ENCODE results near the gene BTG3. TPM values are rescaled to one million over a fixed set of nuclear protein-coding genes. Genes with fewer than 3 reads are reported as not detected.

BTG3 gene
- total RNA-seq, 1 experiment from 2014 or later, result 23.9 TPM

GRCh38 chr21:17602874-17603273 is 9.8 kb downstream of the BTG3 start (continued):
- no peak for TF ChIP-seq SOX15 (CRISPR knock-in tag; IDR thresholded peaks at IDR 0.05)

GRCh38 chr21:17598437-17598836 is 14.3 kb downstream of the BTG3 start:
- DNase-seq (ENCODE audit: low spot score) (no peak), ATAC-seq (no peak)
- no peaks in the 10 kb centered on the region for H3K27me3 Mint-ChIP-seq (ENCODE audit: low read depth)
- TF ChIP-seq STAT6 (CRISPR knock-in tag; conservative IDR thresholded peaks at IDR 0.05; ENCODE audit: low read depth), result no peak
- no peak for TF ChIP-seq ZNF396 (CRISPR knock-in tag; IDR thresholded peaks at IDR 0.05; ENCODE audit: borderline replicate concordance)
- TF ChIP-seq, protein P1, sequence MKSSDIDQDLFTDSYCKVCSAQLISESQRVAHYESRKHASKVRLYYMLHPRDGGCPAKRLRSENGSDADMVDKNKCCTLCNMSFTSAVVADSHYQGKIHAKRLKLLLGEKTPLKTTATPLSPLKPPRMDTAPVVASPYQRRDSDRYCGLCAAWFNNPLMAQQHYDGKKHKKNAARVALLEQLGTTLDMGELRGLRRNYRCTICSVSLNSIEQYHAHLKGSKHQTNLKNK (CRISPR knock-in tag; IDR thresholded peaks at IDR 0.05), result no peak
- TF ChIP-seq NFYB (CRISPR knock-in tag; conservative IDR thresholded peaks at IDR 0.05; ENCODE audit: low read depth), result no peak
- TF ChIP-seq ZNF512 (CRISPR knock-in tag; IDR thresholded peaks at IDR 0.05; ENCODE audit: borderline replicate concordance), result no peak
- peaks cover 77% of the 10 kb centered on the region for H3K36me3 Mint-ChIP-seq
- H3K9me3 Mint-ChIP-seq, result peaks cover 5% of the 10 kb centered on the region
- H3K4me3 Mint-ChIP-seq, result no peak overlapping the region
- CTCF ChIA-PET, result interaction anchor here (1.3 to 1.7 kb wide), 2 partner anchors 13 to 212 kb away, joined by 4 to 5 read pairs; no protein-coding TSS in a partner anchor
- no peaks in the 10 kb centered on the region for H3K4me1 Mint-ChIP-seq
- 0 out of 2 replicates have a peak overlapping the region, but pooled peaks have one; percentile 7 for H3K27ac Mint-ChIP-seq
- POLR2A ChIA-PET, result no interaction called here

- DNase-seq (ENCODE audit: low spot score) (no peak), ATAC-seq (no peak)
- ChIA-PET POLR2A (no interaction called here), CTCF (interaction anchor here (1.3 to 1.7 kb wide), 2 partner anchors 12 to 211 kb away, joined by 4 to 5 read pairs; no protein-coding TSS in a partner anchor)
- no peak for TF ChIP-seq ZNF396 (CRISPR knock-in tag; IDR thresholded peaks at IDR 0.05; ENCODE audit: borderline replicate concordance)
- TF ChIP-seq MLX (CRISPR knock-in tag; IDR thresholded peaks at IDR 0.05), result no peak
- TF ChIP-seq, protein P2, sequence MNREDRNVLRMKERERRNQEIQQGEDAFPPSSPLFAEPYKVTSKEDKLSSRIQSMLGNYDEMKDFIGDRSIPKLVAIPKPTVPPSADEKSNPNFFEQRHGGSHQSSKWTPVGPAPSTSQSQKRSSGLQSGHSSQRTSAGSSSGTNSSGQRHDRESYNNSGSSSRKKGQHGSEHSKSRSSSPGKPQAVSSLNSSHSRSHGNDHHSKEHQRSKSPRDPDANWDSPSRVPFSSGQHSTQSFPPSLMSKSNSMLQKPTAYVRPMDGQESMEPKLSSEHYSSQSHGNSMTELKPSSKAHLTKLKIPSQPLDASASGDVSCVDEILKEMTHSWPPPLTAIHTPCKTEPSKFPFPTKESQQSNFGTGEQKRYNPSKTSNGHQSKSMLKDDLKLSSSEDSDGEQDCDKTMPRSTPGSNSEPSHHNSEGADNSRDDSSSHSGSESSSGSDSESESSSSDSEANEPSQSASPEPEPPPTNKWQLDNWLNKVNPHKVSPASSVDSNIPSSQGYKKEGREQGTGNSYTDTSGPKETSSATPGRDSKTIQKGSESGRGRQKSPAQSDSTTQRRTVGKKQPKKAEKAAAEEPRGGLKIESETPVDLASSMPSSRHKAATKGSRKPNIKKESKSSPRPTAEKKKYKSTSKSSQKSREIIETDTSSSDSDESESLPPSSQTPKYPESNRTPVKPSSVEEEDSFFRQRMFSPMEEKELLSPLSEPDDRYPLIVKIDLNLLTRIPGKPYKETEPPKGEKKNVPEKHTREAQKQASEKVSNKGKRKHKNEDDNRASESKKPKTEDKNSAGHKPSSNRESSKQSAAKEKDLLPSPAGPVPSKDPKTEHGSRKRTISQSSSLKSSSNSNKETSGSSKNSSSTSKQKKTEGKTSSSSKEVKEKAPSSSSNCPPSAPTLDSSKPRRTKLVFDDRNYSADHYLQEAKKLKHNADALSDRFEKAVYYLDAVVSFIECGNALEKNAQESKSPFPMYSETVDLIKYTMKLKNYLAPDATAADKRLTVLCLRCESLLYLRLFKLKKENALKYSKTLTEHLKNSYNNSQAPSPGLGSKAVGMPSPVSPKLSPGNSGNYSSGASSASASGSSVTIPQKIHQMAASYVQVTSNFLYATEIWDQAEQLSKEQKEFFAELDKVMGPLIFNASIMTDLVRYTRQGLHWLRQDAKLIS (CRISPR knock-in tag; IDR thresholded peaks at IDR 0.05; ENCODE audit: borderline replicate concordance), result no peak
- TF ChIP-seq RELA (CRISPR knock-in tag; IDR thresholded peaks at IDR 0.05; ENCODE audit: borderline replicate concordance), result no peak
- no peak for TF ChIP-seq PRRX2 (CRISPR knock-in tag; IDR thresholded peaks at IDR 0.05)
- TF ChIP-seq SMAD3 (CRISPR knock-in tag; IDR thresholded peaks at IDR 0.05; ENCODE audit: borderline replicate concordance), result no peak
- no peak for TF ChIP-seq STAT6 (CRISPR knock-in tag; conservative IDR thresholded peaks at IDR 0.05; ENCODE audit: low read depth)
- TF ChIP-seq, protein P3, sequence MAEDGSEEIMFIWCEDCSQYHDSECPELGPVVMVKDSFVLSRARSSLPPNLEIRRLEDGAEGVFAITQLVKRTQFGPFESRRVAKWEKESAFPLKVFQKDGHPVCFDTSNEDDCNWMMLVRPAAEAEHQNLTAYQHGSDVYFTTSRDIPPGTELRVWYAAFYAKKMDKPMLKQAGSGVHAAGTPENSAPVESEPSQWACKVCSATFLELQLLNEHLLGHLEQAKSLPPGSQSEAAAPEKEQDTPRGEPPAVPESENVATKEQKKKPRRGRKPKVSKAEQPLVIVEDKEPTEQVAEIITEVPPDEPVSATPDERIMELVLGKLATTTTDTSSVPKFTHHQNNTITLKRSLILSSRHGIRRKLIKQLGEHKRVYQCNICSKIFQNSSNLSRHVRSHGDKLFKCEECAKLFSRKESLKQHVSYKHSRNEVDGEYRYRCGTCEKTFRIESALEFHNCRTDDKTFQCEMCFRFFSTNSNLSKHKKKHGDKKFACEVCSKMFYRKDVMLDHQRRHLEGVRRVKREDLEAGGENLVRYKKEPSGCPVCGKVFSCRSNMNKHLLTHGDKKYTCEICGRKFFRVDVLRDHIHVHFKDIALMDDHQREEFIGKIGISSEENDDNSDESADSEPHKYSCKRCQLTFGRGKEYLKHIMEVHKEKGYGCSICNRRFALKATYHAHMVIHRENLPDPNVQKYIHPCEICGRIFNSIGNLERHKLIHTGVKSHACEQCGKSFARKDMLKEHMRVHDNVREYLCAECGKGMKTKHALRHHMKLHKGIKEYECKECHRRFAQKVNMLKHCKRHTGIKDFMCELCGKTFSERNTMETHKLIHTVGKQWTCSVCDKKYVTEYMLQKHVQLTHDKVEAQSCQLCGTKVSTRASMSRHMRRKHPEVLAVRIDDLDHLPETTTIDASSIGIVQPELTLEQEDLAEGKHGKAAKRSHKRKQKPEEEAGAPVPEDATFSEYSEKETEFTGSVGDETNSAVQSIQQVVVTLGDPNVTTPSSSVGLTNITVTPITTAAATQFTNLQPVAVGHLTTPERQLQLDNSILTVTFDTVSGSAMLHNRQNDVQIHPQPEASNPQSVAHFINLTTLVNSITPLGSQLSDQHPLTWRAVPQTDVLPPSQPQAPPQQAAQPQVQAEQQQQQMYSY (CRISPR knock-in tag; IDR thresholded peaks at IDR 0.05), result no peak
- no peak for TF ChIP-seq MAX (CRISPR knock-in tag; IDR thresholded peaks at IDR 0.05)
- no peak for TF ChIP-seq NR1H2 (CRISPR knock-in tag; IDR thresholded peaks at IDR 0.05)
- TF ChIP-seq ZNF263 (CRISPR knock-in tag; IDR thresholded peaks at IDR 0.05; ENCODE audit: low read depth), result no peak
- TF ChIP-seq FOXP1 (CRISPR knock-in tag; IDR thresholded peaks at IDR 0.05; ENCODE audit: borderline replicate concordance), result no peak
- no peaks in the 10 kb centered on the region for H3K27me3 Mint-ChIP-seq (ENCODE audit: low read depth)
- no peak overlapping the region for H3K27ac Mint-ChIP-seq
- H3K36me3 Mint-ChIP-seq, result peaks cover 76% of the 10 kb centered on the region
- H3K9me3 Mint-ChIP-seq, result peaks cover 5% of the 10 kb centered on the region
- H3K4me3 Mint-ChIP-seq, result no peak overlapping the region
- H3K4me1 Mint-ChIP-seq, result no peaks in the 10 kb centered on the region
These were observed 15.0 kb downstream of the BTG3 start for GRCh38 chr21:17597680-17598079.

Data from WTC11 (cell line).